ENCODE data around the gene NFATC2.

DNA sequence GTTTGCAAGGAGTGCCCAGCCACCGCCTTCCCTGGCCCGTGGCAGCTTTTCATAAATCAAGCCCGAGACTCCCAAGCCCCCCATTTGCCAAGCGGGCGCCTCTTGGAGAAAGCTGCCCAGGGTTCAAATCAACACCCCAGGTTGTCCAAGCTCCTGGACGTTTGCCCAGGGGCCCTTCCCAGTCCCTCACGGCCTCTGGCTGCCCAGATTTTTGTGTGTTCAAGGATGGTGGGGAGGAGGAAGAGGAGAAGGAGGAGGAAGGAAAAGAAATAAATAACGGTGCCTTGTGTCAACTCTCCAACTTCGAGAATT lies 20.6 kb upstream of the NFATC2 start:
- TF ChIP-seq POLR2AphosphoS5 (IDR thresholded peaks at IDR 0.05; ENCODE audit: low read depth) (no peak), SPI1 (IDR thresholded peaks at IDR 0.05; ENCODE audit: borderline replicate concordance, low read depth) (no peak)
- TF ChIP-seq, protein P1, sequence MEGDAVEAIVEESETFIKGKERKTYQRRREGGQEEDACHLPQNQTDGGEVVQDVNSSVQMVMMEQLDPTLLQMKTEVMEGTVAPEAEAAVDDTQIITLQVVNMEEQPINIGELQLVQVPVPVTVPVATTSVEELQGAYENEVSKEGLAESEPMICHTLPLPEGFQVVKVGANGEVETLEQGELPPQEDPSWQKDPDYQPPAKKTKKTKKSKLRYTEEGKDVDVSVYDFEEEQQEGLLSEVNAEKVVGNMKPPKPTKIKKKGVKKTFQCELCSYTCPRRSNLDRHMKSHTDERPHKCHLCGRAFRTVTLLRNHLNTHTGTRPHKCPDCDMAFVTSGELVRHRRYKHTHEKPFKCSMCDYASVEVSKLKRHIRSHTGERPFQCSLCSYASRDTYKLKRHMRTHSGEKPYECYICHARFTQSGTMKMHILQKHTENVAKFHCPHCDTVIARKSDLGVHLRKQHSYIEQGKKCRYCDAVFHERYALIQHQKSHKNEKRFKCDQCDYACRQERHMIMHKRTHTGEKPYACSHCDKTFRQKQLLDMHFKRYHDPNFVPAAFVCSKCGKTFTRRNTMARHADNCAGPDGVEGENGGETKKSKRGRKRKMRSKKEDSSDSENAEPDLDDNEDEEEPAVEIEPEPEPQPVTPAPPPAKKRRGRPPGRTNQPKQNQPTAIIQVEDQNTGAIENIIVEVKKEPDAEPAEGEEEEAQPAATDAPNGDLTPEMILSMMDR (IDR thresholded peaks at IDR 0.05; ENCODE audit: insufficient read depth, low read length): no peak
- TF ChIP-seq, protein P2, sequence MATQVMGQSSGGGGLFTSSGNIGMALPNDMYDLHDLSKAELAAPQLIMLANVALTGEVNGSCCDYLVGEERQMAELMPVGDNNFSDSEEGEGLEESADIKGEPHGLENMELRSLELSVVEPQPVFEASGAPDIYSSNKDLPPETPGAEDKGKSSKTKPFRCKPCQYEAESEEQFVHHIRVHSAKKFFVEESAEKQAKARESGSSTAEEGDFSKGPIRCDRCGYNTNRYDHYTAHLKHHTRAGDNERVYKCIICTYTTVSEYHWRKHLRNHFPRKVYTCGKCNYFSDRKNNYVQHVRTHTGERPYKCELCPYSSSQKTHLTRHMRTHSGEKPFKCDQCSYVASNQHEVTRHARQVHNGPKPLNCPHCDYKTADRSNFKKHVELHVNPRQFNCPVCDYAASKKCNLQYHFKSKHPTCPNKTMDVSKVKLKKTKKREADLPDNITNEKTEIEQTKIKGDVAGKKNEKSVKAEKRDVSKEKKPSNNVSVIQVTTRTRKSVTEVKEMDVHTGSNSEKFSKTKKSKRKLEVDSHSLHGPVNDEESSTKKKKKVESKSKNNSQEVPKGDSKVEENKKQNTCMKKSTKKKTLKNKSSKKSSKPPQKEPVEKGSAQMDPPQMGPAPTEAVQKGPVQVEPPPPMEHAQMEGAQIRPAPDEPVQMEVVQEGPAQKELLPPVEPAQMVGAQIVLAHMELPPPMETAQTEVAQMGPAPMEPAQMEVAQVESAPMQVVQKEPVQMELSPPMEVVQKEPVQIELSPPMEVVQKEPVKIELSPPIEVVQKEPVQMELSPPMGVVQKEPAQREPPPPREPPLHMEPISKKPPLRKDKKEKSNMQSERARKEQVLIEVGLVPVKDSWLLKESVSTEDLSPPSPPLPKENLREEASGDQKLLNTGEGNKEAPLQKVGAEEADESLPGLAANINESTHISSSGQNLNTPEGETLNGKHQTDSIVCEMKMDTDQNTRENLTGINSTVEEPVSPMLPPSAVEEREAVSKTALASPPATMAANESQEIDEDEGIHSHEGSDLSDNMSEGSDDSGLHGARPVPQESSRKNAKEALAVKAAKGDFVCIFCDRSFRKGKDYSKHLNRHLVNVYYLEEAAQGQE (IDR thresholded peaks at IDR 0.05; ENCODE audit: insufficient replicate concordance, low read depth): no peak

All from HL-60 (cell line).